HepG2 (cell line): ENCODE results near the gene AGAP1. TPM values are rescaled to one million over a fixed set of nuclear protein-coding genes. Genes with fewer than 3 reads are reported as not detected.
A peak's percentile ranks its signal among the peaks of the same experiment; 100 is the strongest.

Experiments used
- ATAC-seq: fragments of 200-7000 bp; cut with Tn5 transposase; 3 replicates; pipeline ENCODE4 v1.9.1; 2020; ENCODE audit warnings: mild to moderate bottlenecking, moderate library complexity
- BruUV-seq: library from RNA; stranded (reverse); fragments of 400-500 nt; replicated peaks from 2 replicates; lab custom pipeline; 2021; lab: Mats Ljungman, UMichigan
- CTCF ChIA-PET: fragments of 300-600 bp; formaldehyde crosslinking; extraction: SDS; loops from one replicate; lab custom pipeline; 2021; ENCODE audit warnings: low total read pairs, inconsistent platforms, low intra/inter-chr PET ratio; lab: Yijun Ruan, JAX
- POLR2A ChIA-PET: fragments of 350-600 bp; sonication (Branson Sonifier 250); formaldehyde crosslinking; loops from one replicate; lab custom pipeline; 2020; ENCODE audit warnings: antibody characterized with exemption, inconsistent platforms; lab: Yijun Ruan, JAX
- DNase-seq: peaks from one replicate; pipeline ENCODE4 v3.0.0-alpha.2; 2015; ENCODE audit warnings: low spot score
- FAIRE-seq: peaks from 3 replicates; lab custom pipeline; 2011; peaks lifted over from hg19 to GRCh38; lab: Jason Lieb, UNC
- H2AFZ ChIP-seq: one replicate; pipeline ENCODE4 v1.6.1; 2011; ENCODE audit warnings: low read length, inconsistent platforms
- H3K27ac ChIP-seq: fragments of 300-600 bp; 3 replicates; pipeline ENCODE4 v1.8.0; 2011; ENCODE audit warnings: mixed run types, mild to moderate bottlenecking, mixed read lengths, low read length, inconsistent platforms; ENCODE audit not compliant: insufficient read depth; ENCODE audit errors: extremely low read length
- H3K27me3 ChIP-seq, 2 experiments: fragments of 200-600 bp in 1 of 2; 2 replicates in 1 of 2; 3 replicates in 1 of 2; pipeline versions ENCODE4 v1.6.0 to v1.8.0; 2011; ENCODE audit warnings: low read length in 2 of 2, mild to moderate bottlenecking in 2 of 2, moderate library complexity in 2 of 2, inconsistent platforms in 1 of 2; ENCODE audit not compliant: insufficient read depth in 2 of 2, control insufficient read depth in 1 of 2
- H3K36me3 ChIP-seq, 2 experiments: fragments of 200-600 bp in 1 of 2; replicated peaks in 1 of 2; 2 replicates in 1 of 2; 3 replicates in 1 of 2; pipeline versions ENCODE4 v1.5.1 to v1.8.0; 2011; ENCODE audit warnings: low read length in 2 of 2, inconsistent platforms in 1 of 2; ENCODE audit not compliant: insufficient read depth in 2 of 2, control insufficient read depth in 1 of 2
- H3K4me1 ChIP-seq: 2 replicates; pipeline ENCODE4 v1.5.1; 2012; ENCODE audit warnings: low read length, inconsistent platforms; ENCODE audit not compliant: insufficient read depth
- H3K4me2 ChIP-seq: 2 replicates; pipeline ENCODE4 v1.6.0; 2011; ENCODE audit warnings: low read depth, low read length, inconsistent platforms
- H3K4me3 ChIP-seq, 3 experiments: fragments of 200-600 bp in 1 of 3; sonication (generic), shearing (Covaris generic) in 1 of 3; replicated peaks in 1 of 3; 2 replicates each; pipeline ENCODE4 v1.5.1; 2011 to 2016; ENCODE audit warnings: low read length in 3 of 3, inconsistent platforms in 2 of 3, low read depth in 2 of 3, mild to moderate bottlenecking in 2 of 3, control low read depth in 1 of 3, mixed read lengths in 1 of 3; ENCODE audit not compliant: insufficient read depth in 1 of 3
- H3K79me2 ChIP-seq: one replicate; pipeline ENCODE4 v1.6.1; 2011; ENCODE audit warnings: low read length, inconsistent platforms; ENCODE audit not compliant: insufficient read depth
- H3K9ac ChIP-seq: 2 replicates; pipeline ENCODE4 v1.6.0; 2011; ENCODE audit warnings: mild to moderate bottlenecking, low read depth, low read length, inconsistent platforms; ENCODE audit not compliant: insufficient read depth
- H3K9me3 ChIP-seq: 2 replicates; pipeline ENCODE4 v1.5.1; 2012; ENCODE audit warnings: mild to moderate bottlenecking, low read length
- H4K20me1 ChIP-seq: 2 replicates; pipeline ENCODE4 v1.6.0; 2011; ENCODE audit warnings: inconsistent platforms, mild to moderate bottlenecking, low read length, moderate library complexity; ENCODE audit not compliant: insufficient read depth
- RFX1 ChIP-seq: fragments of 450-650 bp; IDR thresholded peaks from 2 replicates; pipeline ENCODE4 v1.6.1; 2017
- SSRP1 ChIP-seq: IDR thresholded peaks from 2 replicates; pipeline ENCODE4 v1.6.1; 2016; ENCODE audit warnings: control low read depth
- WGBS: methylation state at CpG from one replicate; pipeline ENCODE4 v1.1.6; 2017; ENCODE audit warnings: low lambda C conversion rate; 5-methylcytosine and 5-hydroxymethylcytosine counted together
- in situ Hi-C: cut with HindIII; loops from 2 replicates; pipeline ENCODE4 v1.10.0; 2017; ENCODE audit warnings: low pct_unique_long_range_greater_than_20kb; ENCODE audit not compliant: extremely low pct_ligation_motif_present
- intact Hi-C: fragments of 100-400 bp; cut with micrococcal nuclease; formaldehyde crosslinking; loops from one replicate; pipeline ENCODE4 v1.10.0; 2022; ENCODE audit not compliant: unreplicated experiment
- polyA plus RNA-seq, 8 experiments: library from polyadenylated mRNA; depleted of rRNA in 3 of 8; stranded (reverse) in 7 of 8; unstranded in 1 of 8; fragments of >200 nt; fragmentation: Illumina TruSeq in 4 of 8; extraction: Trizol in 4 of 8; gene quantifications; 2 replicates each; pipeline versions ENCODE4 v1.2.1 to v1.2.3, GENCODE V29; 2011 to 2016; ENCODE audit warnings: low read depth in 4 of 8, missing spikeins in 1 of 8, mixed read lengths in 1 of 8; ENCODE audit not compliant: insufficient read depth in 1 of 8
- total RNA-seq, 5 experiments: library from RNA; depleted of rRNA; stranded (reverse); fragments of >200 nt; fragmentation: Illumina TruSeq; extraction: Trizol; gene quantifications; 2 replicates each; pipeline ENCODE4 v1.2.3, GENCODE V29; 2016; ENCODE audit warnings: low read depth in 1 of 5
- TF ChIP-seq, protein P1 (sequence below): sonication (generic); formaldehyde crosslinking; IDR thresholded peaks from 2 replicates; pipeline ENCODE4 v1.5.1; 2020; ENCODE audit warnings: mild to moderate bottlenecking, missing genetic modification reagents, moderate library complexity

Gene AGAP1
- total and polyA plus RNA-seq, 2 of the 13 experiments (the other 11 are each of a cell fraction or from before 2014, with no cell fraction given) = 21.2 to 32.7 TPM

DNA sequence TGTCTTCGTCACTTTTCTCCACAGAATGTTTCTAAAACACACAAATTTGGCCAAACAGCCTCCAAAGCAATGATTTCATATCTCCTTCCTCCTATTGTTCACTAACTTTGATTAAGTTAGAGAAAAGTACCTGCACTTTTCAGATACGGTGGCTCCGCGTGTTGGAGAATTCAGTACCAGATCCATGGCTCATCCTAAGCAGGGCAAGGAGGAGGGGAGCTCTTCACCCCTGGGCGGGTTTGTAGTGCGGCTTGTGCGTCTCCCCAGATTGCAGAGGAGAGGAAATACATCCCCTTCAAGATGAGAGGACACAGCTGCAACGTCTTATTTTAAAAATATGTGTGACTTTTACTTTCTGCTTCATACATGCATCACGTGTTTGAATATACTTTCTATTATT is 333.0 kb downstream of the AGAP1 start:
- BruUV-seq = no TSS peak
- H3K27ac ChIP-seq = no peak overlapping the region
- no peak overlapping the region for H3K9ac ChIP-seq
- ATAC-seq (no peak), FAIRE-seq (no peak)
- WGBS = 96% methylated on average over 9 of the region's 9 CpGs
- POLR2A ChIA-PET = no interaction called here
- H3K9me3 ChIP-seq = no peaks in the 10 kb centered on the region
- H3K79me2 ChIP-seq = no peaks in the 10 kb centered on the region
- no peak overlapping the region for H3K4me3 ChIP-seq
- intact Hi-C loops = no loop called here
- no peak for TF ChIP-seq RFX1
- TF ChIP-seq, all 625 proteins: peak for 0
- in situ Hi-C loops = no loop called here
- CTCF ChIA-PET = no interaction called here
- Histone ChIP-seq H3K27me3 (no peaks in the 10 kb centered on the region), H3K4me2 (no peak overlapping the region), H3K4me1 (no peaks in the 10 kb centered on the region), H3K36me3 (peaks cover 3 to 21% of the 10 kb centered on the region in 2 experiments), H2AFZ (no peak overlapping the region), H4K20me1 (no peaks in the 10 kb centered on the region; the same call in 1 of the 2 replicates)
- DNase-seq = no peak

DNA sequence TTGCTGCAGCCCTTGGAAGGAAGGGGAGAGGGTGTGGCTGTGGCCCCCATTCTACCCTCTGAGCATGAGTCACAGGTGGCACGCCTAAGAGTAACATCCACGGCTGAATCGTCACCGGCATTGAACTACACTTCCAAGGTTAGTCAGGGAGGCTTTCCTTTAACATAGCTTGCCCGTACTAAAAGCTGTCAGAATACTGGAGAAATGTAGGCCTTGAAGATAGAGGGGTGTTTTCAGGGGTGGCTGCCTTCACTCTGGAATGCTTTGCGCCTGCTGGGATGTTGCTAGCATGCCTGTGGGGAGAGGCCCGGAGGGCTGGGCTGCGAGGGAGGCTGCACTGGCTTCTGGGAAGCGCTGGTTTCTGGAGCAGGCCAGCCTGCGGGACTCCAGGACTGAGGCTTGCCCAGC is 333.7 kb downstream of the AGAP1 start:
- 98% methylated on average over 9 of the region's 10 CpGs for WGBS

More for the DNA sequence above, 333.7 kb downstream of the AGAP1 start:
- ChIA-PET POLR2A (no interaction called here), CTCF (no interaction called here)
- Histone ChIP-seq H3K27ac (no peak overlapping the region), H2AFZ (no peak overlapping the region), H3K36me3 (peaks cover 3 to 19% of the 10 kb centered on the region in 2 experiments), H3K4me2 (no peak overlapping the region), H4K20me1 (no peaks in the 10 kb centered on the region; the same call in 1 of the 2 replicates), H3K4me3 (no peak overlapping the region), H3K9me3 (no peaks in the 10 kb centered on the region), H3K79me2 (no peaks in the 10 kb centered on the region), H3K27me3 (no peaks in the 10 kb centered on the region), H3K9ac (no peak overlapping the region), H3K4me1 (no peaks in the 10 kb centered on the region)
- FAIRE-seq = no peak
- intact Hi-C loops = no loop called here
- in situ Hi-C loops = no loop called here
- DNase-seq = no peak
- BruUV-seq = no TSS peak
- ATAC-seq = peak; percentile 37; the same call in 1 of the 3 replicates
- TF ChIP-seq, protein P1, sequence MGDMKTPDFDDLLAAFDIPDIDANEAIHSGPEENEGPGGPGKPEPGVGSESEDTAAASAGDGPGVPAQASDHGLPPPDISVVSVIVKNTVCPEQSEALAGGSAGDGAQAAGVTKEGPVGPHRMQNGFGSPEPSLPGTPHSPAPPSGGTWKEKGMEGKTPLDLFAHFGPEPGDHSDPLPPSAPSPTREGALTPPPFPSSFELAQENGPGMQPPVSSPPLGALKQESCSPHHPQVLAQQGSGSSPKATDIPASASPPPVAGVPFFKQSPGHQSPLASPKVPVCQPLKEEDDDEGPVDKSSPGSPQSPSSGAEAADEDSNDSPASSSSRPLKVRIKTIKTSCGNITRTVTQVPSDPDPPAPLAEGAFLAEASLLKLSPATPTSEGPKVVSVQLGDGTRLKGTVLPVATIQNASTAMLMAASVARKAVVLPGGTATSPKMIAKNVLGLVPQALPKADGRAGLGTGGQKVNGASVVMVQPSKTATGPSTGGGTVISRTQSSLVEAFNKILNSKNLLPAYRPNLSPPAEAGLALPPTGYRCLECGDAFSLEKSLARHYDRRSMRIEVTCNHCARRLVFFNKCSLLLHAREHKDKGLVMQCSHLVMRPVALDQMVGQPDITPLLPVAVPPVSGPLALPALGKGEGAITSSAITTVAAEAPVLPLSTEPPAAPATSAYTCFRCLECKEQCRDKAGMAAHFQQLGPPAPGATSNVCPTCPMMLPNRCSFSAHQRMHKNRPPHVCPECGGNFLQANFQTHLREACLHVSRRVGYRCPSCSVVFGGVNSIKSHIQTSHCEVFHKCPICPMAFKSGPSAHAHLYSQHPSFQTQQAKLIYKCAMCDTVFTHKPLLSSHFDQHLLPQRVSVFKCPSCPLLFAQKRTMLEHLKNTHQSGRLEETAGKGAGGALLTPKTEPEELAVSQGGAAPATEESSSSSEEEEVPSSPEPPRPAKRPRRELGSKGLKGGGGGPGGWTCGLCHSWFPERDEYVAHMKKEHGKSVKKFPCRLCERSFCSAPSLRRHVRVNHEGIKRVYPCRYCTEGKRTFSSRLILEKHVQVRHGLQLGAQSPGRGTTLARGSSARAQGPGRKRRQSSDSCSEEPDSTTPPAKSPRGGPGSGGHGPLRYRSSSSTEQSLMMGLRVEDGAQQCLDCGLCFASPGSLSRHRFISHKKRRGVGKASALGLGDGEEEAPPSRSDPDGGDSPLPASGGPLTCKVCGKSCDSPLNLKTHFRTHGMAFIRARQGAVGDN (CRISPR knock-in tag) = peak; percentile 19; the same call in 1 of the 2 replicates
- no peak for TF ChIP-seq SSRP1 (CRISPR knock-in tag)
